A549 (cell line): ENCODE measurements around the gene STARD13.

Experiments used
- CHD2 ChIP-seq: fragments of 150-350 bp; IDR thresholded peaks from 2 replicates; pipeline ENCODE4 v1.6.1; 2014; ENCODE audit warnings: low read length; ENCODE audit not compliant: partially characterized antibody
- EP300 ChIP-seq, 2 experiments: fragments of >200 bp; sonication (Bioruptor Twin); formaldehyde crosslinking; IDR thresholded peaks; 2 replicates in 1 of 2; 3 replicates in 1 of 2; pipeline ENCODE4 v1.6.1; 2016 to 2017
- ESRRA ChIP-seq: fragments of 150-350 bp; IDR thresholded peaks from 2 replicates; pipeline ENCODE4 v1.6.1; 2014; ENCODE audit warnings: mild to moderate bottlenecking, low read length, borderline replicate concordance
- HDAC2 ChIP-seq: fragments of 200-600 bp; sonication (generic); IDR thresholded peaks from 2 replicates; pipeline ENCODE4 v1.6.1; 2016
- JUNB ChIP-seq: fragments of >200 bp; sonication (Bioruptor Twin); formaldehyde crosslinking; IDR thresholded peaks from 2 replicates; pipeline ENCODE4 v1.6.1; 2016
- NR3C1 ChIP-seq: fragments of >200 bp; sonication (Bioruptor Twin); formaldehyde crosslinking; IDR thresholded peaks from 3 replicates; pipeline ENCODE4 v1.6.1; 2017
- POLR2A ChIP-seq: IDR thresholded peaks from 2 replicates; pipeline ENCODE4 v1.6.1; 2012; ENCODE audit warnings: mild to moderate bottlenecking, low read length
- SREBF2 ChIP-seq: fragments of 450-650 bp; IDR thresholded peaks from 2 replicates; pipeline ENCODE4 v1.6.1; 2014; ENCODE audit warnings: mild to moderate bottlenecking, moderate library complexity
- TP53 ChIP-seq: fragments of 250-450 bp; sonication (Bioruptor Pico); IDR thresholded peaks from 2 replicates; pipeline ENCODE4 v1.5.0; 2021; ENCODE audit warnings: mild to moderate bottlenecking, moderate library complexity
- TF ChIP-seq, protein P1 (sequence below): fragments of >200 bp; sonication (Bioruptor Twin); formaldehyde crosslinking; IDR thresholded peaks from 3 replicates; pipeline ENCODE4 v1.5.1; 2016

DNA sequence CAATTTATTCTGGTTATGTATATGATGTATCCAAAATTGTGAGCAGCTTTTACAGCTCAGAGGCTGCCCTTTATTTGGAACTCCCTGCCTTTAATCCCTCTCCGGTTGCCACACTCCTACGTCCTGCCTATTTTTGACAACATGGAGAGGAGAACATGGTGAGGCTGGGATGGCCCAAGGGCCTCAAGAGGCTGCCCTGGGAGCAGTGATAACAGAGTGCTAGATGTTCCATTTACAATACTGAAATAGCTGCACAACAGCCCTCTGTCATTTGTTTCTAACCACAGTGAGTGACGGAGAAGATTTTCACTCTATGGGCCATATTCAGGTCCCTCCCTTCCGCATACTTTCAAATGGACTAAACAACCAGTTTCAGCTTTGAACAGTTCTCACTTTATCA, 33.4 kb downstream of the STARD13 start:
- TF ChIP-seq, protein P1, sequence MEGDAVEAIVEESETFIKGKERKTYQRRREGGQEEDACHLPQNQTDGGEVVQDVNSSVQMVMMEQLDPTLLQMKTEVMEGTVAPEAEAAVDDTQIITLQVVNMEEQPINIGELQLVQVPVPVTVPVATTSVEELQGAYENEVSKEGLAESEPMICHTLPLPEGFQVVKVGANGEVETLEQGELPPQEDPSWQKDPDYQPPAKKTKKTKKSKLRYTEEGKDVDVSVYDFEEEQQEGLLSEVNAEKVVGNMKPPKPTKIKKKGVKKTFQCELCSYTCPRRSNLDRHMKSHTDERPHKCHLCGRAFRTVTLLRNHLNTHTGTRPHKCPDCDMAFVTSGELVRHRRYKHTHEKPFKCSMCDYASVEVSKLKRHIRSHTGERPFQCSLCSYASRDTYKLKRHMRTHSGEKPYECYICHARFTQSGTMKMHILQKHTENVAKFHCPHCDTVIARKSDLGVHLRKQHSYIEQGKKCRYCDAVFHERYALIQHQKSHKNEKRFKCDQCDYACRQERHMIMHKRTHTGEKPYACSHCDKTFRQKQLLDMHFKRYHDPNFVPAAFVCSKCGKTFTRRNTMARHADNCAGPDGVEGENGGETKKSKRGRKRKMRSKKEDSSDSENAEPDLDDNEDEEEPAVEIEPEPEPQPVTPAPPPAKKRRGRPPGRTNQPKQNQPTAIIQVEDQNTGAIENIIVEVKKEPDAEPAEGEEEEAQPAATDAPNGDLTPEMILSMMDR, result no peak
- TF ChIP-seq CHD2, result no peak
- no peak for TF ChIP-seq JUNB
- no peak for TF ChIP-seq TP53 (CRISPR knock-in tag)
- TF ChIP-seq SREBF2, result no peak
- TF ChIP-seq NR3C1, result no peak
- TF ChIP-seq EP300 (IDR thresholded peaks at IDR 0.05), result no peak
- no peak for TF ChIP-seq ESRRA
- TF ChIP-seq POLR2A, result no peak
- TF ChIP-seq HDAC2, result no peak
